ENCODE results near the gene STAC3. TPM values are rescaled to one million over a fixed set of nuclear protein-coding genes. Genes with fewer than 3 reads are reported as not detected.

STAC3 gene
- total RNA-seq, 1 experiment from 2014 or later: 2.8 TPM

GRCh38 chr12:57250541-57250940 lies 446 bp downstream of the STAC3 start:
- no peak overlapping the region for H3K4me3 Mint-ChIP-seq
- Histone ChIP-seq H2AK5ac (ENCODE audit: insufficient read length, low read length) (no peak overlapping the region), H3K14ac (ENCODE audit: insufficient read depth, low read length) (no peak overlapping the region), H3K9ac (ENCODE audit: extremely low read depth, insufficient read length, low read length) (no peak overlapping the region), H3T11ph (ENCODE audit: low read length) (no peak overlapping the region), H3K4me1 (ENCODE audit: insufficient read depth, low read length) (peaks cover 7% of the 10 kb centered on the region), H3K79me2 (ENCODE audit: insufficient read depth, low read length) (no peaks in the 10 kb centered on the region), H2BK120ac (ENCODE audit: low read depth, low read length, poor library complexity, severe bottlenecking) (no peak overlapping the region), H3K18ac (ENCODE audit: insufficient read length, low read depth, low read length) (no peak overlapping the region), H3K9me3 (ENCODE audit: control insufficient read depth, low read depth, low read length) (no peaks in the 10 kb centered on the region), H3K23ac (ENCODE audit: insufficient read length, low read depth, low read length) (no peak overlapping the region), H3K27me3 (ENCODE audit: insufficient read depth, low read length) (no peaks in the 10 kb centered on the region), H4K91ac (ENCODE audit: insufficient read length, low read depth, low read length) (no peak overlapping the region), H3K56ac (ENCODE audit: insufficient read length, low read depth, low read length) (no peak overlapping the region), H2BK20ac (ENCODE audit: low read depth, low read length, poor library complexity, severe bottlenecking) (no peak overlapping the region), H3K79me1 (ENCODE audit: insufficient read depth, low read depth, low read length, poor library complexity, severe bottlenecking) (no peaks in the 10 kb centered on the region), H3K4me2 (ENCODE audit: insufficient read depth, insufficient read length, low read length) (no peak overlapping the region), H2AFZ (ENCODE audit: low read length) (no peak overlapping the region), H2BK5ac (ENCODE audit: insufficient read length, low read length) (no peak overlapping the region), H2BK15ac (ENCODE audit: low read depth, low read length) (no peak overlapping the region), H4K8ac (replicated peaks; ENCODE audit: insufficient read length, low read depth, low read length) (no peak overlapping the region), H3K4ac (ENCODE audit: low read depth, low read length) (no peak overlapping the region), H4K5ac (ENCODE audit: insufficient read length, low read depth, low read length) (no peak overlapping the region), H3K23me2 (ENCODE audit: insufficient read length, low read depth, low read length, poor library complexity, severe bottlenecking) (no peaks in the 10 kb centered on the region), H3K27ac (ENCODE audit: insufficient read length, low read depth, low read length) (no peak overlapping the region), H4K20me1 (ENCODE audit: control insufficient read depth, insufficient read depth, insufficient read length) (no peaks in the 10 kb centered on the region), H2BK12ac (ENCODE audit: insufficient read length, low read depth, low read length) (no peak overlapping the region)
- peaks cover 26 to 37% of the 10 kb centered on the region in 2 experiments for H3K4me1 Mint-ChIP-seq
- TF ChIP-seq CTCF (conservative IDR thresholded peaks at IDR 0.05): no peak
- peaks cover 0 to 5% (median 0%) of the 10 kb centered on the region in 3 experiments; a peak in 3 of 7 replicates for H3K36me3 Mint-ChIP-seq (ENCODE audit: insufficient read depth in 1 of 3, low read depth in 3 of 3)
- H3K9me3 Mint-ChIP-seq: no peaks in the 10 kb centered on the region
- H3K27me3 Mint-ChIP-seq (ENCODE audit: low read depth): peaks cover 2% of the 10 kb centered on the region; the same call in 1 of the 2 replicates
- no peak for DNase-seq
- WGBS (ENCODE audit: extremely low coverage, insufficient read length, low lambda C conversion rate): 100% methylated on average over 1 of the region's 3 CpGs
- H3K27ac Mint-ChIP-seq: no peak overlapping the region

Data from H9 (cell line).